Skeletal muscle tissue (tissue), 4 donors: ENCODE measurements around the gene OCRL. TPM values are rescaled to one million over a fixed set of nuclear protein-coding genes. Genes with fewer than 3 reads are reported as not detected.
"Not testable (repeated sequence)": the region's sequence is repeated elsewhere in the genome, so short reads cannot be mapped to it uniquely, and the experiment has no call there.

Source experiments
- H3K27ac ChIP-seq: one replicate; pipeline ENCODE4 v1.7.0; 2013; ENCODE audit warnings: mild to moderate bottlenecking, low read depth, low read length, inconsistent platforms
- H3K27me3 ChIP-seq, 3 donors: one replicate each; pipeline ENCODE4 v1.7.0; 2013; ENCODE audit warnings: low read length in 3 of 3; ENCODE audit not compliant: control insufficient read depth in 3 of 3, insufficient read depth in 3 of 3
- H3K36me3 ChIP-seq, 3 donors: one replicate each; pipeline ENCODE4 v1.7.0; 2013; ENCODE audit warnings: low read length in 3 of 3; ENCODE audit not compliant: control insufficient read depth in 3 of 3, insufficient read depth in 3 of 3
- H3K4me1 ChIP-seq, 3 donors: one replicate each; pipeline ENCODE4 v1.7.0; 2013; ENCODE audit warnings: low read length in 3 of 3, mild to moderate bottlenecking in 3 of 3; ENCODE audit not compliant: control insufficient read depth in 3 of 3, insufficient read depth in 3 of 3
- H3K4me3 ChIP-seq, 3 donors: one replicate each; pipeline ENCODE4 v1.7.0; 2013; ENCODE audit warnings: low read length in 3 of 3
- H3K9ac ChIP-seq, 3 donors: one replicate each; pipeline ENCODE4 v1.7.0; 2013; ENCODE audit warnings: low read length in 3 of 3, mild to moderate bottlenecking in 3 of 3, moderate library complexity in 2 of 3, low read depth in 1 of 3
- H3K9me3 ChIP-seq, 3 donors: one replicate each; pipeline ENCODE4 v1.7.0; 2013; ENCODE audit warnings: low read length in 3 of 3; ENCODE audit not compliant: control insufficient read depth in 3 of 3
- total RNA-seq: library from RNA; depleted of rRNA; stranded (reverse); fragments of >200 nt; gene quantifications from one replicate; pipeline ENCODE4 v1.2.3, GENCODE V29; 2014
- donor health status: Osteomylitis.

The OCRL gene
- total RNA-seq, 1 donor from 2014 or later: 8.4 TPM

GRCh38 chrX:129531132-129531531, 8.9 kb upstream of the OCRL start:
- Histone ChIP-seq H3K9ac (no peak overlapping the region), H3K36me3 (no peaks in the 10 kb centered on the region), H3K4me1 (no peaks in the 10 kb centered on the region), H3K27ac (no peak overlapping the region), H3K4me3 (no peak overlapping the region), H3K9me3 (no peaks in the 10 kb centered on the region), H3K27me3 (no peaks in the 10 kb centered on the region)

GRCh38 chrX:129534816-129535578, 5.1 kb upstream of the OCRL start:
- no peak overlapping the region for H3K4me3 ChIP-seq
- no peaks in the 10 kb centered on the region for H3K36me3 ChIP-seq
- no peaks in the 10 kb centered on the region for H3K4me1 ChIP-seq
- no peak overlapping the region for H3K9ac ChIP-seq
- no peaks in the 10 kb centered on the region for H3K9me3 ChIP-seq
- H3K27me3 ChIP-seq: no peaks in the 10 kb centered on the region
- H3K27ac ChIP-seq: no peak overlapping the region

- Histone ChIP-seq H3K4me1 (peaks cover 7 to 16% (median 8%) of the 10 kb centered on the region in 3 donors), H3K36me3 (no peaks in the 10 kb centered on the region), H3K9ac (peak overlapping the region; percentile 66 to 81 (median 76)), H3K4me3 (peak overlapping the region; percentile 72 to 75 (median 74)), H3K27me3 (no peaks in the 10 kb centered on the region), H3K27ac (peak overlapping the region; percentile 55), H3K9me3 (no peaks in the 10 kb centered on the region)
Measured at GRCh38 chrX:129540722-129541184, 694 bp downstream of the OCRL start.

DNA sequence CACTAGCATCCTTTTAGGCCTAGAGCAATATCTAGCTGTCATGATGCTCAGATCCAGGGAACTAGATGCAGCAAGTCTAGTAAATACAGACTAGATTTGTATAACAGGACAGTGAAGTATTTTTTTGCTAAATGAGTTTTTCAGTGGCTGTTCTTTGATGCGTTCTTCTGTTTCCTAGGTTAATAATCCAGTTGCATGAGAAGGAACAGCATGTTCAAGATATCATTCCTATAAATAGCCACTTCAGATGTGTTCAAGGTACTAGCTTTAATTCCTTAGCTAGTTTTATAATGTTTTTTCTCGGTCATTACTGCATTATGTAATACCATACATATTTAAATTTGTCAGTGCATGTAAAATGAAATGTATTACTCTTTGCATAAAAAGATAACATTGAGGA, 4.7 kb downstream of the OCRL start:
- H3K9me3 ChIP-seq: no peaks in the 10 kb centered on the region
- H3K4me3 ChIP-seq: no peak overlapping the region
- H3K27ac ChIP-seq: peak overlapping the region; percentile 10
- H3K36me3 ChIP-seq: peaks cover 0 to 9% (median 3%) of the 10 kb centered on the region in 3 donors
- H3K9ac ChIP-seq: no peak overlapping the region
- H3K27me3 ChIP-seq: no peaks in the 10 kb centered on the region
- peaks cover 7 to 16% (median 8%) of the 10 kb centered on the region in 3 donors for H3K4me1 ChIP-seq

GRCh38 chrX:129545408-129545807, 5.3 kb downstream of the OCRL start:
- Histone ChIP-seq H3K27me3 (no peaks in the 10 kb centered on the region), H3K9ac (no peak overlapping the region), H3K36me3 (peaks cover 0 to 10% (median 6%) of the 10 kb centered on the region in 3 donors), H3K4me1 (peaks cover 7 to 16% (median 8%) of the 10 kb centered on the region in 3 donors), H3K4me3 (no peak overlapping the region), H3K27ac (no peak overlapping the region), H3K9me3 (no peaks in the 10 kb centered on the region)

GRCh38 chrX:129549124-129549523, 9.1 kb downstream of the OCRL start:
- Histone ChIP-seq H3K4me3 (no peak overlapping the region), H3K4me1 (peaks cover 4 to 10% (median 8%) of the 10 kb centered on the region in 3 donors), H3K9ac (no peak overlapping the region), H3K27me3 (no peaks in the 10 kb centered on the region), H3K36me3 (peaks cover 0 to 10% (median 6%) of the 10 kb centered on the region in 3 donors), H3K9me3 (no peaks in the 10 kb centered on the region), H3K27ac (no peak overlapping the region)

DNA sequence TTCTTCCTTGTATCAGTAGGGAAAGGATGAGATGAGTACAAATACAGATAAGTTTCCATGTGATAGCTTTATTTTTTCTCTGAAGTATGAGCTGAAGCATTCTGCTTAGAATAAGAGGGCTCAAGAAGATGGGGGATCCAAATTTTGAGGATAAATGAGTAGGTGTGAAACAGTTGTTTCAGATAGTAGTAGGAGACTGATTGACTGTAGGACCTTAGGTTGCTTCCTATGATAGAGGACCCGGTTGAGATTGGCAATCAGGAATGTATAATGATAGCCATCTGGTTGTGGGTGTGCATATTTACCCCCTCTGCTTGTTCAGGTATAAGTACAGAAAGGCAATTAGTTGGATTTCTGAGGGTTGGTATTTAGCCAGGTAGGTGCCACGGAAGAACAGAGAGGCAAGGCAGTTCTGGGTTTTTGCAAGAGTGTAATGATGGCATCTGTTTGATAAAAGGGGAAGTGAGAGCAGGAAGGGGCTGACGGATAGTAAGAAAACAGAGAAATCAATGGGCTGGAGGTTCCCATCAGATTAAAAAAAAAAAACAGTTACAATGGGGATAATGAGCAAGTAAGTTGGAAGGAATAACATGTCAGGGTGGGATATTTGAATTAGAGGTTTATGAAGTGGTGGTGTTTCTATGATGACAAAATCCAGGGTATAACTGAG, 13.7 kb downstream of the OCRL start:
- H3K9me3 ChIP-seq: no peaks in the 10 kb centered on the region
- no peaks in the 10 kb centered on the region for H3K4me1 ChIP-seq
- H3K36me3 ChIP-seq: peaks cover 2 to 24% (median 6%) of the 10 kb centered on the region in 3 donors
- H3K4me3 ChIP-seq: no peak overlapping the region
- H3K9ac ChIP-seq: no peak overlapping the region
- no peak overlapping the region for H3K27ac ChIP-seq
- H3K27me3 ChIP-seq: no peaks in the 10 kb centered on the region

DNA sequence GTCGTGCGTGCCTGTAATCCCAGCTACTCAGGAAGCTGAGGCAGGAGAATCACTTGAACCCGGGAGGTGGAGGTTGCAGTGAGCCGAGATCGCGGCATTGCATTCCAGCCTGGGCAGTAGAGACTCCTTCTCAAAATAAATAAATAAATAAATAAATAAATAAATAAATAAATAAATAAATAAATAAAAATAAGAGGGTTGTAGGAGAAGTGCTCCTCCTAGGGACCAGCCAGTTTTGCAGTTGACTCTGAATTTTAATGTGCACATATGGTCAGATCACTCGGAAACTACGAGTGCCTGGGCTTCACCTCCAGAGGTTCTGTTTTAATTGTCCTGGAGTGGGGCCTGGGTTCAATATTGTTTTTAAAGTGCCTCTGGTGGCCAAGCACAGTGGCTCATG, 14.8 kb downstream of the OCRL start:
- not testable (repeated sequence) for H3K27me3 ChIP-seq, H3K4me3 ChIP-seq, H3K9me3 ChIP-seq, H3K4me1 ChIP-seq, H3K9ac ChIP-seq, H3K27ac ChIP-seq
- H3K36me3 ChIP-seq: peaks cover 2 to 29% (median 12%) of the 10 kb centered on the region in 3 donors

- H3K27ac ChIP-seq: no peak overlapping the region
- peaks cover 5 to 36% (median 11%) of the 10 kb centered on the region in 3 donors for H3K36me3 ChIP-seq
- H3K9me3 ChIP-seq: no peaks in the 10 kb centered on the region
- H3K9ac ChIP-seq: no peak overlapping the region
- no peak overlapping the region for H3K4me3 ChIP-seq
- H3K4me1 ChIP-seq: no peaks in the 10 kb centered on the region
- H3K27me3 ChIP-seq: no peaks in the 10 kb centered on the region
Measured at GRCh38 chrX:129556806-129557315, 16.8 kb downstream of the OCRL start.
